C4-2B (cell line): Measurements from ENCODE around the gene OSBPL7.

Source experiments
- ZFX ChIP-seq: fragments of 450-650 bp; IDR thresholded peaks from 2 replicates; pipeline ENCODE4 v1.6.1; 2017
- TF ChIP-seq, protein P1 (sequence below): fragments of 450-650 bp; conservative IDR thresholded peaks from 2 replicates; pipeline ENCODE4 v1.5.1; 2017; ENCODE audit warnings: mild to moderate bottlenecking

DNA sequence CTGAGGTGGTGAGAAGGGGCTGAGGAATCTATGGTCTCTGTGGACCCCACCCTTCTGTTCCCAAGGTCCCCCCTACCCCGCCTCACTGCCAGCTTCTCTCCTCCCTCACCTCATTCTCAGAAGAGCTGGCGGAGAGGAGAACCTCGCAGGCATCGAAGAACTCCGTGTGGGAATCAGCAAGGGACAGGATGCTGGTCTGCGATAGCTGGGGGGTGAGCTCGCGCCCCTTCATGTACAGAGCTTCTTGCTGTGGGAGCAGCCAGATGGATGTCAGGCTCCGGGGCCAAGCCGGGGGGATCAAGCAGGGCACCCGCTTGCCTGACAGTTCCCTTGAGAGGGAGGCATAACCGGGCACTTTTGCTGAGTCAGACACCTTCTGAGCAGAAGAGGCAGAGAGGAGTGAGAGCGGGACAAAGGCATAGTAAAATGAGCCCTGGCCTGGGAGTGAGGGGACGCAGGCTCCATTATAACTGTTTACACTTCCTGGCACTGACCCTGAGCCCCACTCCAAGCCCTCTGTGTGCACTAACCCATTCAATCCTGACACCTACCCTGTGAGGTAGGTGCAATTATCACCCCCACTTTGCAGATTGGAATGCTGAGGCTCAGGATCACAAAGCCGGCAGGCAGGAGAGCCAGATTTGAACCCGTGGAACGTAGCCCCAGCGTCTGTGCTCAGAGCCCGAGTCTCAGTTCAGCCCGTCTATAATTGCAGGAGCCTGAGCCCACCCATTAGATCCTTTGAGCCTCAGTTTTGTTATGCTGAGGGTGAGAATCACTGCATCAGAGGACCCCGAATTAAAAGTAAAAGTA is 6.3 kb downstream of the OSBPL7 start:
- TF ChIP-seq, protein P1, sequence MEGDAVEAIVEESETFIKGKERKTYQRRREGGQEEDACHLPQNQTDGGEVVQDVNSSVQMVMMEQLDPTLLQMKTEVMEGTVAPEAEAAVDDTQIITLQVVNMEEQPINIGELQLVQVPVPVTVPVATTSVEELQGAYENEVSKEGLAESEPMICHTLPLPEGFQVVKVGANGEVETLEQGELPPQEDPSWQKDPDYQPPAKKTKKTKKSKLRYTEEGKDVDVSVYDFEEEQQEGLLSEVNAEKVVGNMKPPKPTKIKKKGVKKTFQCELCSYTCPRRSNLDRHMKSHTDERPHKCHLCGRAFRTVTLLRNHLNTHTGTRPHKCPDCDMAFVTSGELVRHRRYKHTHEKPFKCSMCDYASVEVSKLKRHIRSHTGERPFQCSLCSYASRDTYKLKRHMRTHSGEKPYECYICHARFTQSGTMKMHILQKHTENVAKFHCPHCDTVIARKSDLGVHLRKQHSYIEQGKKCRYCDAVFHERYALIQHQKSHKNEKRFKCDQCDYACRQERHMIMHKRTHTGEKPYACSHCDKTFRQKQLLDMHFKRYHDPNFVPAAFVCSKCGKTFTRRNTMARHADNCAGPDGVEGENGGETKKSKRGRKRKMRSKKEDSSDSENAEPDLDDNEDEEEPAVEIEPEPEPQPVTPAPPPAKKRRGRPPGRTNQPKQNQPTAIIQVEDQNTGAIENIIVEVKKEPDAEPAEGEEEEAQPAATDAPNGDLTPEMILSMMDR = no peak
- no peak for TF ChIP-seq ZFX
